GM18951 (cell line): ENCODE data around the gene HOXA3.

Experiments
- POLR2A ChIP-seq: IDR thresholded peaks from 4 replicates; pipeline ENCODE4 v1.6.1; 2011; ENCODE audit warnings: mild to moderate bottlenecking; ENCODE audit not compliant: insufficient read length, insufficient read depth; ENCODE audit errors: extremely low read depth
- in situ Hi-C: fragments of 300-500 bp; cut with MboI; formaldehyde crosslinking; loops from one replicate; pipeline ENCODE4 v1.12.0; 2022; ENCODE audit warnings: low sequenced_read_pairs, mixed read lengths, inconsistent platforms; ENCODE audit not compliant: unreplicated experiment

HOXA3 gene

GRCh38 chr7:27141923-27142579 lies 10.3 kb downstream of the HOXA3 start:
- TF ChIP-seq POLR2A = no peak
- in situ Hi-C loops = no loop called here

- in situ Hi-C loops = no loop called here
- no peak for TF ChIP-seq POLR2A
Measured at GRCh38 chr7:27141137-27141922, 11.1 kb downstream of the HOXA3 start.

GRCh38 chr7:27140126-27140857 lies 12.1 kb downstream of the HOXA3 start:
- TF ChIP-seq POLR2A = no peak
- in situ Hi-C loops = no loop called here

- in situ Hi-C loops = no loop called here
- no peak for TF ChIP-seq POLR2A
Measured at GRCh38 chr7:27139334-27140125, 12.9 kb downstream of the HOXA3 start.

- in situ Hi-C loops = no loop called here
- TF ChIP-seq POLR2A = no peak
Measured at GRCh38 chr7:27138985-27139333, 13.4 kb downstream of the HOXA3 start.

- no peak for TF ChIP-seq POLR2A
- in situ Hi-C loops = no loop called here
Measured at GRCh38 chr7:27138472-27138871, 13.9 kb downstream of the HOXA3 start.

- no peak for TF ChIP-seq POLR2A
- in situ Hi-C loops = no loop called here
Measured at GRCh38 chr7:27137640-27138315, 14.6 kb downstream of the HOXA3 start.

GRCh38 chr7:27134392-27134791 lies 18.0 kb downstream of the HOXA3 start:
- no peak for TF ChIP-seq POLR2A
- in situ Hi-C loops = no loop called here

GRCh38 chr7:27133409-27134231 lies 18.8 kb downstream of the HOXA3 start:
- in situ Hi-C loops = no loop called here
- no peak for TF ChIP-seq POLR2A

- no peak for TF ChIP-seq POLR2A
- in situ Hi-C loops = no loop called here
Measured at GRCh38 chr7:27132978-27133377, 19.4 kb downstream of the HOXA3 start.

GRCh38 chr7:27132214-27132613 lies 20.2 kb downstream of the HOXA3 start:
- TF ChIP-seq POLR2A = no peak
- in situ Hi-C loops = no loop called here

GRCh38 chr7:27131390-27131819 lies 21.0 kb downstream of the HOXA3 start:
- in situ Hi-C loops = no loop called here
- TF ChIP-seq POLR2A = no peak
